Chondrocyte (in vitro differentiated cells): ENCODE measurements around the gene HOOK2. TPM values are rescaled to one million over a fixed set of nuclear protein-coding genes. Genes with fewer than 3 reads are reported as not detected.

Experiments used
- DNase-seq: peaks from one replicate; pipeline ENCODE4 v3.0.0; 2021; ENCODE audit warnings: mixed read lengths, low spot score
- H3K27ac Mint-ChIP-seq: one replicate; pipeline ENCODE4 v1.8.0; 2021; ENCODE audit warnings: mild to moderate bottlenecking, moderate library complexity, mixed read lengths; ENCODE audit not compliant: unreplicated experiment
- H3K27me3 Mint-ChIP-seq: 2 replicates; pipeline ENCODE4 v1.8.0; 2021; ENCODE audit warnings: low read depth, mixed read lengths
- H3K36me3 Mint-ChIP-seq: 2 replicates; pipeline ENCODE4 v1.8.0; 2021; ENCODE audit warnings: low read depth, mixed read lengths
- H3K4me1 Mint-ChIP-seq: 2 replicates; pipeline ENCODE4 v1.8.0; 2021; ENCODE audit warnings: low read depth, mild to moderate bottlenecking, mixed read lengths
- H3K4me3 Mint-ChIP-seq: one replicate; pipeline ENCODE4 v1.8.0; 2021; ENCODE audit warnings: mild to moderate bottlenecking, moderate library complexity, mixed read lengths; ENCODE audit not compliant: unreplicated experiment
- H3K9me3 Mint-ChIP-seq: 2 replicates; pipeline ENCODE4 v1.8.0; 2021; ENCODE audit warnings: low read depth, mixed read lengths
- CTCF ChIP-seq: fragments of 200-600 bp; sonication (generic); IDR thresholded peaks from 2 replicates; pipeline ENCODE4 v1.5.0; 2021; ENCODE audit warnings: antibody characterized with exemption, mild to moderate bottlenecking, moderate library complexity
- total RNA-seq: library from RNA; stranded (reverse); gene quantifications from 3 replicates; pipeline ENCODE4 v1.2.1, GENCODE V29; 2021

HOOK2 gene
- total RNA-seq, 1 donor from 2014 or later, result 26.8 TPM

GRCh38 chr19:12792853-12793289, 17.5 kb upstream of the HOOK2 start:
- H3K9me3 Mint-ChIP-seq, result no peaks in the 10 kb centered on the region
- no peak for DNase-seq

GRCh38 chr19:12792051-12792852, 16.9 kb upstream of the HOOK2 start:
- peaks cover 55% of the 10 kb centered on the region for H3K4me1 Mint-ChIP-seq
- no peak for DNase-seq

More at GRCh38 chr19:12792853-12793289, 17.5 kb upstream of the HOOK2 start:
- Mint-ChIP-seq H3K36me3 (peaks cover 2% of the 10 kb centered on the region), H3K4me3 (peak overlapping the region; percentile 97), H3K4me1 (peaks cover 50% of the 10 kb centered on the region), H3K27ac (peak overlapping the region; percentile 99), H3K27me3 (no peaks in the 10 kb centered on the region)
- TF ChIP-seq CTCF, result no peak

GRCh38 chr19:12791345-12792050, 16.1 kb upstream of the HOOK2 start, which contains the start of gene JUNB:
JUNB (plus strand) TSS chr19:12791486; CDS start chr19:12791772, 286 bp downstream.
- H3K4me1 Mint-ChIP-seq, result peaks cover 58% of the 10 kb centered on the region
- no peak for DNase-seq

More at GRCh38 chr19:12792051-12792852, 16.9 kb upstream of the HOOK2 start:
- Mint-ChIP-seq H3K9me3 (no peaks in the 10 kb centered on the region), H3K27ac (peak overlapping the region; percentile 99), H3K27me3 (no peaks in the 10 kb centered on the region), H3K36me3 (peaks cover 2% of the 10 kb centered on the region), H3K4me3 (peak overlapping the region; percentile 97)
- peak; percentile 6 for TF ChIP-seq CTCF

GRCh38 chr19:12790628-12791344, 15.4 kb upstream of the HOOK2 start:
- H3K4me1 Mint-ChIP-seq, result peaks cover 51% of the 10 kb centered on the region
- no peaks in the 10 kb centered on the region for H3K9me3 Mint-ChIP-seq
- H3K36me3 Mint-ChIP-seq, result peaks cover 2% of the 10 kb centered on the region
- H3K27me3 Mint-ChIP-seq, result no peaks in the 10 kb centered on the region
- peak overlapping the region; percentile 92 for H3K27ac Mint-ChIP-seq
- TF ChIP-seq CTCF, result no peak
- peak overlapping the region; percentile 97 for H3K4me3 Mint-ChIP-seq
- DNase-seq, result no peak

More at GRCh38 chr19:12791345-12792050, 16.1 kb upstream of the HOOK2 start, which contains the start of gene JUNB:
- TF ChIP-seq CTCF, result peak; percentile 51
- Mint-ChIP-seq H3K9me3 (no peaks in the 10 kb centered on the region), H3K27me3 (no peaks in the 10 kb centered on the region), H3K4me3 (peak within 1 kb of the TSS; percentile 97), H3K27ac (peak within 1 kb of the TSS; percentile 99), H3K36me3 (peaks cover 2% of the 10 kb centered on the region)
